Astrocyte of the cerebellum (primary cell): ENCODE results near the gene WNT7B.
A peak's percentile ranks its signal among the peaks of the same experiment; 100 is the strongest.

Experiments used
- DNase-seq: peaks from one replicate; pipeline ENCODE4 v3.0.0-alpha.2; 2011; ENCODE audit warnings: low read depth
- H3K4me3 ChIP-seq: 2 replicates; pipeline ENCODE4 v1.5.1; 2011; ENCODE audit warnings: mild to moderate bottlenecking, low read depth, low read length, moderate library complexity
- in situ Hi-C: cut with HindIII; loops from 2 replicates; pipeline ENCODE4 v1.10.0; 2017; ENCODE audit warnings: low sequenced_read_pairs
- TF ChIP-seq, protein P1 (sequence below): IDR thresholded peaks from 2 replicates; pipeline ENCODE4 v1.5.1; 2012; ENCODE audit warnings: low read length, low read depth, moderate library complexity, mild to moderate bottlenecking; ENCODE audit errors: missing control alignments

WNT7B gene

GRCh38 chr22:45903355-45904135, 73.4 kb downstream of the WNT7B start:
- in situ Hi-C loops: no loop called here
- H3K4me3 ChIP-seq: no peak overlapping the region
- TF ChIP-seq, protein P1, sequence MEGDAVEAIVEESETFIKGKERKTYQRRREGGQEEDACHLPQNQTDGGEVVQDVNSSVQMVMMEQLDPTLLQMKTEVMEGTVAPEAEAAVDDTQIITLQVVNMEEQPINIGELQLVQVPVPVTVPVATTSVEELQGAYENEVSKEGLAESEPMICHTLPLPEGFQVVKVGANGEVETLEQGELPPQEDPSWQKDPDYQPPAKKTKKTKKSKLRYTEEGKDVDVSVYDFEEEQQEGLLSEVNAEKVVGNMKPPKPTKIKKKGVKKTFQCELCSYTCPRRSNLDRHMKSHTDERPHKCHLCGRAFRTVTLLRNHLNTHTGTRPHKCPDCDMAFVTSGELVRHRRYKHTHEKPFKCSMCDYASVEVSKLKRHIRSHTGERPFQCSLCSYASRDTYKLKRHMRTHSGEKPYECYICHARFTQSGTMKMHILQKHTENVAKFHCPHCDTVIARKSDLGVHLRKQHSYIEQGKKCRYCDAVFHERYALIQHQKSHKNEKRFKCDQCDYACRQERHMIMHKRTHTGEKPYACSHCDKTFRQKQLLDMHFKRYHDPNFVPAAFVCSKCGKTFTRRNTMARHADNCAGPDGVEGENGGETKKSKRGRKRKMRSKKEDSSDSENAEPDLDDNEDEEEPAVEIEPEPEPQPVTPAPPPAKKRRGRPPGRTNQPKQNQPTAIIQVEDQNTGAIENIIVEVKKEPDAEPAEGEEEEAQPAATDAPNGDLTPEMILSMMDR: no peak
- peak; percentile 53 for DNase-seq

DNA sequence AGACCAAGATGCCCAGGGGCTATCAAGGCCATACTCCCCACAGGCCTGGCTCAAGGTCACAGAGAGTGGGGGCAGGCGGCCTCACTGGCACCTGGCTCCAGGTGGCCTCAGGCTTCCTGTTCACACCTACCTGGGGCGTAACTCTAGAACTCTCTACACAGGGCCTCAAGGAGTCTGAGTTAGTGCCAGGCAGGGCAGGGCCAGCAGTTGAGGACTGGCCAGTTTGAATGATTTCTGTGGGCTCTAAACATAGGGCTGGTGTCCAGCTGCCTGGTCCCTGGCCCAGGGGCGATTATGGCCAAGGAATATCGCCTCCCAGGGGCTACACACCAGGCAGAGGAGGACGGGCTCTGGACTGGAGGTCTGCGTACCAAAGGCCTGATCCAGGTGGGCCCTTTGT, 79.2 kb downstream of the WNT7B start:
- no peak overlapping the region for H3K4me3 ChIP-seq
- TF ChIP-seq, protein P1: no peak
- DNase-seq: no peak
- in situ Hi-C loops: no loop called here

DNA sequence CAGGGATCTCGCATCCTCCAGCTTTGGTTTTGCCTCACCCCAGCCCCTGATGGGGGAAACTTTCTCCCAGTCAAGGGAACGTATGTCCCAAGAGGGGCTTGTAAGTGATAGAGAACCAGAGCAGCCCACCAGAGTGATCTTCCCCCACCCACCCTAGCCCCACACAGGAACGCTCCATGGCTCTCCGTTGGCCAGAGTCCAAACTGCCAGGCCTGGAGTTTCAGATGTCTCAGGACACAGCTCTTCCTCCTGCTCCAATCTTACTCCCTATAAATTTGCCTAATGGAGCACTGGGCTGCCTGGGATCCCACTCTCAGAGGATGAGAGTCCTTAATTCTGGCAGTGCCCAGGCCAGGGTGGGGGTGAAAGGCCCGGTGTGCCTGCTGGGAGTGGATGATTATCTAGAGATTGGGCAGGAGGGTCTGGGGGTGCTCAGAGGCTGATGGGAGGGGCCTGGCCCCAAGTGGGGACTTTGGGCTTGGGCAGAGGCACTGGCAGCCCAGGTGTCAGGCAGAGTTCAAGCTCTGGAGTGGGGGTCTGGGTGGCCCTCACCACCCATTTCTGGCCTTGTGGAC, 79.9 kb downstream of the WNT7B start:
- in situ Hi-C loops: no loop called here
- TF ChIP-seq, protein P1: no peak
- H3K4me3 ChIP-seq: no peak overlapping the region
- no peak for DNase-seq

DNA sequence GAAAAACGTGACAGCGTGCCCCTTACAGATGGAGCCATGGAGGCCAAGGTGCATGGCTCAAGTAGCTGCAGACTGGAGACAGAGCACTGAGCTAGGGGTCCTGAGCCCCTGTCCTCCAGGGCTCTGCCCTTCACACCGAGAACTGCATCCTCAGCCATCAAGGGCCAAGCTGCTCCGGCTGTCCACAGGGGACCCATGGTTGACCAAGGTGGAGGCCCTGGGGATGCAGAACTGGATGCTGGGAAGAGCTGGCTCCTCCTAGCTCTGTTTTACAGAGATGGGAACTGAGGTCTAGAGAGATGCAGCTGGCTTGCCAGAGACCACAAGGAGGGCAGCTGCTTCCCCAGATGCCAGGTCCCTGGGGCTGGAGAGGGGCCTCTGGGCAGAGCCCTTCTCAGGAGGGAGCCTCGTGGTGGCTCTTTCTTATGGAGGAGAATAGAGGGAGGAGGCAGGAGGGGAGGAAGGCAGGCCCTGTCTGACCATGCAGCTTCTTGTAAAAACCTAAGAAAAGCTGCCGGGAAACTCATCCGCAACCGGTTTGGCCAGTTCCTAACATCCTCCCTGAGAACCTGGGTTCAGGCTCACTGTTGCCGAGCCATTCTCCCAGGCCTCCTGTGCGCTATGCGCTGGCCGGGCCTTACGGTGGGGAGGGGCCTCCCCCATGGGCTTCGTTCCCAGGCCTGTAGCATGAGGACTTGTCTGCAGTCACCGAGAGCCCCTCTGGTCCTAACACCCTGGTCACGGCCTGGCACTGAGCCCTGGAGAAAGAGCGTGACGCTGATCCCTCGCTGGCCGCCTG, 80.6 kb downstream of the WNT7B start:
- no peak overlapping the region for H3K4me3 ChIP-seq
- DNase-seq: no peak
- in situ Hi-C loops: no loop called here
- TF ChIP-seq, protein P1: no peak

DNA sequence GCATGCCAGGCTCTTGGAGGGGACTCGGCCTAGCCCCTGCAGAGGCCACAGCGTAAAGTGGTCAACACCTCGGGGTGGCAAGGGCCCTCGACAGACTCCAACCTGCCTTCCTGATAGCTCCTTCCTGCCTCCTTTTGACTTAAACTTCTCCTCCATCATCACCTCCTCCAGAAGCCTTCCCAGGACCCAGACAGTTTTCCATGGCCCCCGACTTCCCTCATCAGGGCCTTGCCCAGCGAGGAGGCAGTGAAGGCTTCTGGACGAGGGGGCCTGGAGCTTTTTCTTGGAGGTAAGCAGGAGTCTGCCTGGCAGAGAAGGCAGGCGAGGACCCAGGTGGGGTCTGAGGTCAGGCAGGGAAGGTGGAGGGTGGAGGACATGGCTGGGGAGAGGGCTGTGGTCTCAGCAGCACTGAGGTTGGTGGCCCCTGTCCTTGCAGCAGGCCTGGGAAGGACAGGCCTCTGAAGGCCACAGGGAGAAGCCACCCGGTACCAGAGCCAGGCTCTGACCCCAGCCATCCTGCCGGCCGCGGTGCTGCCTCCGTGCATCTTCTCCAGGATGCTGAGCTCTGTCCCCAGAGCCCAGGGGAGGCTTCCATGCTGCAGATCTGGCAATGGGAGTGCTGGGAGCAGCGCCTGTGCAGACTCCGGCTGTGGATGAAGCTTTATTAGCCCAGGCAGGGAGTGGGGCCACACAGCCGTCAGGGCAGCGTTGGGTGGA, 81.4 kb downstream of the WNT7B start:
- TF ChIP-seq, protein P1: no peak

GRCh38 chr22:45893516-45893915, 83.4 kb downstream of the WNT7B start:
- DNase-seq: no peak
- no peak overlapping the region for H3K4me3 ChIP-seq
- in situ Hi-C loops: no loop called here

More for the DNA sequence above, 81.4 kb downstream of the WNT7B start:
- H3K4me3 ChIP-seq: no peak overlapping the region
- DNase-seq: no peak
- in situ Hi-C loops: no loop called here

More at GRCh38 chr22:45893516-45893915, 83.4 kb downstream of the WNT7B start:
- TF ChIP-seq, protein P1: no peak
